ENCODE measurements around the gene STRADA.

The STRADA gene

GRCh38 chr17:63783522-63783921 lies 41.9 kb upstream of the STRADA start:
- H3K27ac Mint-ChIP-seq = peak overlapping the region; percentile 57

GRCh38 chr17:63780928-63781327 lies 39.3 kb upstream of the STRADA start:
- no peak for TF ChIP-seq CTCF (IDR thresholded peaks at IDR 0.05)
- Mint-ChIP-seq H3K36me3 (ENCODE audit: low read depth) (peaks cover 57% of the 10 kb centered on the region), H3K27ac (no peak overlapping the region), H3K27me3 (ENCODE audit: low read depth, poor library complexity) (no peaks in the 10 kb centered on the region), H3K4me3 (no peak overlapping the region), H3K4me1 (peaks cover 17% of the 10 kb centered on the region), H3K9me3 (no peaks in the 10 kb centered on the region)
- DNase-seq = no peak

More at GRCh38 chr17:63783522-63783921, 41.9 kb upstream of the STRADA start:
- TF ChIP-seq CTCF (IDR thresholded peaks at IDR 0.05) = no peak
- Mint-ChIP-seq H3K4me1 (peaks cover 7% of the 10 kb centered on the region), H3K36me3 (ENCODE audit: low read depth) (peaks cover 58% of the 10 kb centered on the region), H3K4me3 (no peak overlapping the region), H3K9me3 (no peaks in the 10 kb centered on the region), H3K27me3 (ENCODE audit: low read depth, poor library complexity) (no peaks in the 10 kb centered on the region)
- DNase-seq = no peak

- DNase-seq = no peak
- H3K36me3 Mint-ChIP-seq (ENCODE audit: low read depth) = peaks cover 53% of the 10 kb centered on the region
- H3K9me3 Mint-ChIP-seq = no peaks in the 10 kb centered on the region
- no peaks in the 10 kb centered on the region for H3K27me3 Mint-ChIP-seq (ENCODE audit: low read depth, poor library complexity)
- no peak overlapping the region for H3K27ac Mint-ChIP-seq
- H3K4me3 Mint-ChIP-seq = no peak overlapping the region
- no peak for TF ChIP-seq CTCF (IDR thresholded peaks at IDR 0.05)
- H3K4me1 Mint-ChIP-seq = peaks cover 21% of the 10 kb centered on the region
Measured at GRCh38 chr17:63780507-63780906, 38.9 kb upstream of the STRADA start.

GRCh38 chr17:63775420-63775819 lies 33.8 kb upstream of the STRADA start:
- Mint-ChIP-seq H3K4me3 (peak overlapping the region; percentile 100), H3K27ac (peak overlapping the region; percentile 100), H3K9me3 (no peaks in the 10 kb centered on the region), H3K4me1 (peaks cover 37% of the 10 kb centered on the region), H3K27me3 (ENCODE audit: low read depth, poor library complexity) (peaks cover 3% of the 10 kb centered on the region), H3K36me3 (ENCODE audit: low read depth) (peaks cover 33% of the 10 kb centered on the region)
- TF ChIP-seq CTCF (IDR thresholded peaks at IDR 0.05) = no peak
- no peak for DNase-seq

- no peak for DNase-seq
- Mint-ChIP-seq H3K4me3 (peak overlapping the region; percentile 100), H3K36me3 (ENCODE audit: low read depth) (peaks cover 33% of the 10 kb centered on the region)
Measured at GRCh38 chr17:63774969-63775265, 33.3 kb upstream of the STRADA start.

More at GRCh38 chr17:63774969-63775265, 33.3 kb upstream of the STRADA start:
- TF ChIP-seq CTCF (IDR thresholded peaks at IDR 0.05) = no peak
- no peaks in the 10 kb centered on the region for H3K9me3 Mint-ChIP-seq
- peak overlapping the region; percentile 100 for H3K27ac Mint-ChIP-seq
- H3K27me3 Mint-ChIP-seq (ENCODE audit: low read depth, poor library complexity) = peaks cover 3% of the 10 kb centered on the region
- peaks cover 37% of the 10 kb centered on the region for H3K4me1 Mint-ChIP-seq

All from nephron progenitor cell (in vitro differentiated cells).